Astrocyte (in vitro differentiated cells and primary cell): Measurements from ENCODE around the gene FETUB. TPM values are rescaled to one million over a fixed set of nuclear protein-coding genes. Genes with fewer than 3 reads are reported as not detected.
"Not testable (repeated sequence)": the region's sequence is repeated elsewhere in the genome, so short reads cannot be mapped to it uniquely, and the experiment has no call there.

Source experiments
- DNase-seq: peaks from one replicate; pipeline ENCODE4 v3.0.0-alpha.2; 2010; ENCODE audit warnings: low read depth
- FAIRE-seq: peaks from 2 replicates; lab custom pipeline; 2011; peaks lifted over from hg19 to GRCh38; lab: Jason Lieb, UNC
- H2AFZ ChIP-seq: 2 replicates; pipeline ENCODE4 v1.6.0; 2012; ENCODE audit warnings: low read depth, low read length, inconsistent platforms
- H3K27ac ChIP-seq: 2 replicates; pipeline ENCODE4 v1.5.1; 2011; ENCODE audit warnings: low read depth, low read length, inconsistent platforms
- H3K27me3 ChIP-seq: 2 replicates; pipeline ENCODE4 v1.6.0; 2011; ENCODE audit warnings: low read length, inconsistent platforms; ENCODE audit not compliant: insufficient read depth
- H3K36me3 ChIP-seq: 2 replicates; pipeline ENCODE4 v1.5.1; 2011; ENCODE audit warnings: low read length, inconsistent platforms; ENCODE audit not compliant: insufficient read depth
- H3K4me1 ChIP-seq: 2 replicates; pipeline ENCODE4 v1.5.1; 2011; ENCODE audit warnings: low read length, inconsistent platforms; ENCODE audit not compliant: insufficient read depth
- H3K4me2 ChIP-seq: 2 replicates; pipeline ENCODE4 v1.6.0; 2012; ENCODE audit warnings: low read length, inconsistent platforms
- H3K4me3 ChIP-seq: 2 replicates; pipeline ENCODE4 v1.5.1; 2011; ENCODE audit warnings: low read depth, mild to moderate bottlenecking, low read length, inconsistent platforms; ENCODE audit not compliant: insufficient read depth
- H3K79me2 ChIP-seq: 2 replicates; pipeline ENCODE4 v1.6.0; 2012; ENCODE audit warnings: mild to moderate bottlenecking, low read length, inconsistent platforms; ENCODE audit not compliant: insufficient read depth
- H3K9ac ChIP-seq: 2 replicates; pipeline ENCODE4 v1.6.0; 2012; ENCODE audit warnings: mild to moderate bottlenecking, low read length, inconsistent platforms
- H3K9me3 ChIP-seq: 2 replicates; pipeline ENCODE4 v1.5.1; 2012; ENCODE audit warnings: low read depth, mild to moderate bottlenecking, low read length, inconsistent platforms; ENCODE audit not compliant: insufficient read depth
- H4K20me1 ChIP-seq: 2 replicates; pipeline ENCODE4 v1.6.0; 2012; ENCODE audit warnings: low read length, inconsistent platforms; ENCODE audit not compliant: insufficient read depth
- H3K27ac Mint-ChIP-seq: one replicate; pipeline ENCODE4 v1.8.0; 2021; ENCODE audit warnings: mild to moderate bottlenecking, mixed read lengths; ENCODE audit not compliant: unreplicated experiment
- H3K27me3 Mint-ChIP-seq: one replicate; pipeline ENCODE4 v1.8.0; 2021; ENCODE audit warnings: low read depth, mixed read lengths; ENCODE audit not compliant: unreplicated experiment
- H3K36me3 Mint-ChIP-seq: one replicate; pipeline ENCODE4 v1.8.0; 2021; ENCODE audit warnings: low read depth, mixed read lengths; ENCODE audit not compliant: unreplicated experiment
- H3K4me1 Mint-ChIP-seq: one replicate; pipeline ENCODE4 v1.8.0; 2021; ENCODE audit warnings: low read depth, mixed read lengths; ENCODE audit not compliant: unreplicated experiment
- H3K4me3 Mint-ChIP-seq: one replicate; pipeline ENCODE4 v1.8.0; 2021; ENCODE audit warnings: mild to moderate bottlenecking, moderate library complexity, mixed read lengths; ENCODE audit not compliant: unreplicated experiment
- H3K9me3 Mint-ChIP-seq: one replicate; pipeline ENCODE4 v1.8.0; 2021; ENCODE audit warnings: mild to moderate bottlenecking, mixed read lengths; ENCODE audit not compliant: unreplicated experiment
- CTCF ChIP-seq: IDR thresholded peaks from 2 replicates; pipeline ENCODE4 v1.5.1; 2011; ENCODE audit warnings: low read depth, mild to moderate bottlenecking, inconsistent platforms, low read length, moderate library complexity; ENCODE audit not compliant: insufficient read depth
- EZH2 ChIP-seq: IDR thresholded peaks from 2 replicates; pipeline ENCODE4 v1.6.1; 2012; ENCODE audit warnings: mild to moderate bottlenecking, low read length, inconsistent platforms; ENCODE audit not compliant: insufficient read depth
- total RNA-seq: library from RNA; stranded (reverse); gene quantifications from 2 replicates; pipeline ENCODE4 v1.2.1, GENCODE V29; 2021

Gene FETUB
- total RNA-seq, 1 donor from 2014 or later: not detected

- H3K4me2 ChIP-seq: no peak overlapping the region
- H3K4me3 Mint-ChIP-seq: no peak overlapping the region
- no peak overlapping the region for H2AFZ ChIP-seq
- DNase-seq (no peak), FAIRE-seq (no peak)
- H3K4me1 Mint-ChIP-seq: peaks cover 2% of the 10 kb centered on the region
- no peaks in the 10 kb centered on the region for H3K36me3 ChIP-seq
- H3K9me3 Mint-ChIP-seq: no peaks in the 10 kb centered on the region
- H4K20me1 ChIP-seq: no peaks in the 10 kb centered on the region
- H3K79me2 ChIP-seq: no peaks in the 10 kb centered on the region
- H3K36me3 Mint-ChIP-seq: no peaks in the 10 kb centered on the region
- no peaks in the 10 kb centered on the region for H3K9me3 ChIP-seq
- H3K27me3 ChIP-seq: peaks cover 8% of the 10 kb centered on the region
- no peak overlapping the region for H3K27ac ChIP-seq
- no peak overlapping the region for H3K27ac Mint-ChIP-seq
- peaks cover 7% of the 10 kb centered on the region for H3K27me3 Mint-ChIP-seq
- TF ChIP-seq CTCF: no peak
- TF ChIP-seq EZH2: no peak
- no peak overlapping the region for H3K4me3 ChIP-seq
- H3K9ac ChIP-seq: no peak overlapping the region
- no peaks in the 10 kb centered on the region for H3K4me1 ChIP-seq
Observed at GRCh38 chr3:186697510-186697909, 57.3 kb downstream of the FETUB start.

GRCh38 chr3:186700267-186700666 lies 60.1 kb downstream of the FETUB start:
- Histone ChIP-seq H3K9me3 (no peaks in the 10 kb centered on the region), H3K4me2 (no peak overlapping the region), H3K36me3 (no peaks in the 10 kb centered on the region), H3K79me2 (no peaks in the 10 kb centered on the region), H3K27ac (no peak overlapping the region), H4K20me1 (no peaks in the 10 kb centered on the region), H3K27me3 (peaks cover 8% of the 10 kb centered on the region), H3K4me3 (no peak overlapping the region), H3K9ac (no peak overlapping the region), H2AFZ (no peak overlapping the region), H3K4me1 (no peaks in the 10 kb centered on the region)
- no peak for TF ChIP-seq EZH2
- TF ChIP-seq CTCF: no peak
- Mint-ChIP-seq H3K27ac (no peak overlapping the region), H3K36me3 (no peaks in the 10 kb centered on the region), H3K9me3 (no peaks in the 10 kb centered on the region), H3K4me3 (no peak overlapping the region), H3K4me1 (peaks cover 2% of the 10 kb centered on the region), H3K27me3 (peaks cover 11% of the 10 kb centered on the region)
- no peak for FAIRE-seq
- DNase-seq: no peak

GRCh38 chr3:186702451-186702850 lies 62.3 kb downstream of the FETUB start:
- not testable (repeated sequence) for H3K27me3 ChIP-seq, FAIRE-seq, H3K4me3 Mint-ChIP-seq, H3K9me3 Mint-ChIP-seq, H3K27ac ChIP-seq, H3K36me3 ChIP-seq, H3K4me1 ChIP-seq, H4K20me1 ChIP-seq, H3K27ac Mint-ChIP-seq, H2AFZ ChIP-seq, H3K79me2 ChIP-seq, H3K36me3 Mint-ChIP-seq, H3K4me2 ChIP-seq, H3K4me3 ChIP-seq, H3K9me3 ChIP-seq, H3K4me1 Mint-ChIP-seq, DNase-seq, H3K9ac ChIP-seq
- H3K27me3 Mint-ChIP-seq: peaks cover 16% of the 10 kb centered on the region

Other genes with a start within 250 kb of the FETUB start
- 1.3 and 2.1 TPM in 2 replicates for gene CRYGS, start 96.0 kb upstream of the FETUB start, total RNA-seq
- 8.7 and 10.2 TPM in 2 replicates for gene TBCCD1, start 73.1 kb upstream of the FETUB start, total RNA-seq
- gene DNAJB11, start 69.7 kb upstream of the FETUB start, total RNA-seq: 83.0 and 84.3 TPM in 2 replicates
- not detected in 2 replicates for gene AHSG, start 27.3 kb upstream of the FETUB start, total RNA-seq
- not detected in 2 replicates for gene HRG, start 25.6 kb downstream of the FETUB start, total RNA-seq
- not detected in 2 replicates for gene KNG1, start 77.0 kb downstream of the FETUB start, total RNA-seq
- gene EIF4A2, start 143.2 kb downstream of the FETUB start, total RNA-seq: 323 and 337 TPM in 2 replicates
- 9.2 and 13.1 TPM in 2 replicates for gene RFC4, start 166.1 kb downstream of the FETUB start, total RNA-seq
- gene ADIPOQ, start 202.3 kb downstream of the FETUB start, total RNA-seq: not detected in 2 replicates